Lung (tissue), 12 donors: Measurements from ENCODE around the gene TYRO3. TPM values are rescaled to one million over a fixed set of nuclear protein-coding genes. Genes with fewer than 3 reads are reported as not detected.

ENCODE experiments used
- ATAC-seq: fragments of 200-7000 bp; cut with Tn5 transposase; one replicate; pipeline ENCODE4 v1.9.1; 2020; ENCODE audit warnings: moderate number of reproducible peaks; ENCODE audit not compliant: insufficient read depth, low FRiP score
- DNase-seq, 3 donors: peaks; one replicate each; pipeline ENCODE4 v3.0.0-alpha.2; 2013 to 2017
- H3K27ac ChIP-seq, 2 donors: one replicate each; pipeline ENCODE4 v1.5.1; 2013; ENCODE audit warnings: mild to moderate bottlenecking in 2 of 2, moderate library complexity in 2 of 2, control low read depth in 1 of 2, inconsistent platforms in 1 of 2, low read depth in 1 of 2, low read length in 1 of 2
- H3K27me3 ChIP-seq, 3 donors: one replicate each; pipeline ENCODE4 v1.5.1; 2013; ENCODE audit warnings: low read length in 2 of 3; ENCODE audit not compliant: control insufficient read depth in 3 of 3, insufficient read depth in 3 of 3
- H3K36me3 ChIP-seq, 4 donors: one replicate each; pipeline ENCODE4 v1.5.1; 2013; ENCODE audit warnings: low read length in 4 of 4, mild to moderate bottlenecking in 1 of 4, moderate library complexity in 1 of 4; ENCODE audit not compliant: control insufficient read depth in 4 of 4, insufficient read depth in 4 of 4
- H3K4me1 ChIP-seq, 5 donors: one replicate each; pipeline ENCODE4 v1.5.1; 2013; ENCODE audit warnings: low read length in 5 of 5, mild to moderate bottlenecking in 2 of 5, moderate library complexity in 1 of 5; ENCODE audit not compliant: control insufficient read depth in 5 of 5, insufficient read depth in 5 of 5
- H3K4me3 ChIP-seq: one replicate; pipeline ENCODE4 v1.5.1; 2013; ENCODE audit warnings: mild to moderate bottlenecking, control low read depth, moderate library complexity
- H3K9ac ChIP-seq, 2 donors: one replicate each; pipeline ENCODE4 v1.5.1; 2013; ENCODE audit warnings: low read length in 2 of 2, control low read depth in 1 of 2; ENCODE audit not compliant: insufficient read depth in 1 of 2
- H3K9me3 ChIP-seq, 4 donors: one replicate each; pipeline ENCODE4 v1.5.1; 2013; ENCODE audit warnings: low read length in 3 of 4, mild to moderate bottlenecking in 1 of 4, moderate library complexity in 1 of 4; ENCODE audit not compliant: control insufficient read depth in 4 of 4, insufficient read depth in 3 of 4
- WGBS, 2 donors: extraction: QIAGEN DNeasy Blood & Tissue Kit; methylation state at CpG; one replicate each; pipeline ENCODE4 v1.1.7; 2013; 5-methylcytosine and 5-hydroxymethylcytosine counted together
- polyA plus RNA-seq, 2 donors: library from polyadenylated mRNA; stranded (reverse); fragments of 200-250 nt; gene quantifications; one replicate each; pipeline ENCODE4 v1.2.1, GENCODE V29; 2013
- total RNA-seq, 2 donors: library from RNA; depleted of rRNA in 1 of 2; stranded (reverse); fragments of >200 nt in 1 of 2; gene quantifications; one replicate each; pipeline ENCODE4 v1.2.1, GENCODE V29; 2014 to 2021
- TF ChIP-seq, protein P1 (sequence below): IDR thresholded peaks from 2 replicates; pipeline ENCODE4 v1.5.1; 2012; ENCODE audit warnings: mild to moderate bottlenecking; ENCODE audit errors: control extremely low read depth, extremely low read depth
- donor health status: control.
- donor health status: control.
- donor health status: Bipolar disorder and iron deficiency.
- donor health status: healthy.
- donor health status: DM: yes; HTN: yes; CAD: no.

The TYRO3 gene
- total and polyA plus RNA-seq, 4 donors: 4.2 to 17.9 (median 12.6) TPM

- H3K4me1 ChIP-seq: peaks cover 0 to 13% (median 0%) of the 10 kb centered on the region in 5 donors
- peaks cover 0 to 3% (median 0%) of the 10 kb centered on the region in 4 donors for H3K9me3 ChIP-seq
- no peaks in the 10 kb centered on the region for H3K36me3 ChIP-seq
- WGBS, 2 donors: 1 to 3% methylated on average over 93 to 104 of the region's 104 CpGs
- DNase-seq (peak; percentile 90 to 92 (median 91)), ATAC-seq (peak; percentile 88)
- H3K9ac ChIP-seq: peak overlapping the region in 1 of 2 donors; percentile 58
- TF ChIP-seq, protein P1, sequence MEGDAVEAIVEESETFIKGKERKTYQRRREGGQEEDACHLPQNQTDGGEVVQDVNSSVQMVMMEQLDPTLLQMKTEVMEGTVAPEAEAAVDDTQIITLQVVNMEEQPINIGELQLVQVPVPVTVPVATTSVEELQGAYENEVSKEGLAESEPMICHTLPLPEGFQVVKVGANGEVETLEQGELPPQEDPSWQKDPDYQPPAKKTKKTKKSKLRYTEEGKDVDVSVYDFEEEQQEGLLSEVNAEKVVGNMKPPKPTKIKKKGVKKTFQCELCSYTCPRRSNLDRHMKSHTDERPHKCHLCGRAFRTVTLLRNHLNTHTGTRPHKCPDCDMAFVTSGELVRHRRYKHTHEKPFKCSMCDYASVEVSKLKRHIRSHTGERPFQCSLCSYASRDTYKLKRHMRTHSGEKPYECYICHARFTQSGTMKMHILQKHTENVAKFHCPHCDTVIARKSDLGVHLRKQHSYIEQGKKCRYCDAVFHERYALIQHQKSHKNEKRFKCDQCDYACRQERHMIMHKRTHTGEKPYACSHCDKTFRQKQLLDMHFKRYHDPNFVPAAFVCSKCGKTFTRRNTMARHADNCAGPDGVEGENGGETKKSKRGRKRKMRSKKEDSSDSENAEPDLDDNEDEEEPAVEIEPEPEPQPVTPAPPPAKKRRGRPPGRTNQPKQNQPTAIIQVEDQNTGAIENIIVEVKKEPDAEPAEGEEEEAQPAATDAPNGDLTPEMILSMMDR: no peak
- no peaks in the 10 kb centered on the region for H3K27me3 ChIP-seq
- peak overlapping the region; percentile 42 for H3K4me3 ChIP-seq
- peak overlapping the region; percentile 65 to 72 for H3K27ac ChIP-seq
These were observed 62.5 kb downstream of the TYRO3 start for GRCh38 chr15:41621200-41622193.

GRCh38 chr15:41622901-41623300 is 63.9 kb downstream of the TYRO3 start:
- TF ChIP-seq, protein P1: no peak
- no peaks in the 10 kb centered on the region for H3K36me3 ChIP-seq
- 76 to 81% methylated on average over 4 of the region's 4 CpGs for WGBS, 2 donors
- ATAC-seq (no peak), DNase-seq (peak in 2 of 3 donors; percentile 65 to 76)
- H3K4me3 ChIP-seq: no peak overlapping the region
- no peak overlapping the region for H3K27ac ChIP-seq
- H3K4me1 ChIP-seq: peaks cover 0 to 13% (median 0%) of the 10 kb centered on the region in 5 donors
- no peaks in the 10 kb centered on the region for H3K9me3 ChIP-seq
- H3K9ac ChIP-seq: no peak overlapping the region
- no peaks in the 10 kb centered on the region for H3K27me3 ChIP-seq

- ATAC-seq (no peak), DNase-seq (no peak)
- peaks cover 0 to 15% (median 0%) of the 10 kb centered on the region in 5 donors for H3K4me1 ChIP-seq
- no peaks in the 10 kb centered on the region for H3K9me3 ChIP-seq
- TF ChIP-seq, protein P1: no peak
- H3K36me3 ChIP-seq: no peaks in the 10 kb centered on the region
- no peak overlapping the region for H3K9ac ChIP-seq
- H3K27me3 ChIP-seq: no peaks in the 10 kb centered on the region
- no peak overlapping the region for H3K4me3 ChIP-seq
- 97 to 100% methylated on average over 1 of the region's 1 CpG for WGBS, 2 donors
- no peak overlapping the region for H3K27ac ChIP-seq
These were observed 68.2 kb downstream of the TYRO3 start for GRCh38 chr15:41627203-41627602.
